NCI-H510A treated with DMSO at 0.1 percent for 48 hours (cell line): ENCODE data around the gene ATAD1.
"Not testable (repeated sequence)": the region's sequence is repeated elsewhere in the genome, so short reads cannot be mapped to it uniquely, and the experiment has no call there.

Experiments
- DNase-seq: peaks from one replicate; lab custom pipeline; 2025; lab: John Stamatoyannopoulos, UW

Gene ATAD1

GRCh38 chr10:87817609-87818504 lies at the start of gene ATAD1:
TSS of gene ATAD1 (minus strand) at chr10:87818226. CDS start at chr10:87814599, 3,627 bp downstream.
- peak; percentile 89 for DNase-seq

DNA sequence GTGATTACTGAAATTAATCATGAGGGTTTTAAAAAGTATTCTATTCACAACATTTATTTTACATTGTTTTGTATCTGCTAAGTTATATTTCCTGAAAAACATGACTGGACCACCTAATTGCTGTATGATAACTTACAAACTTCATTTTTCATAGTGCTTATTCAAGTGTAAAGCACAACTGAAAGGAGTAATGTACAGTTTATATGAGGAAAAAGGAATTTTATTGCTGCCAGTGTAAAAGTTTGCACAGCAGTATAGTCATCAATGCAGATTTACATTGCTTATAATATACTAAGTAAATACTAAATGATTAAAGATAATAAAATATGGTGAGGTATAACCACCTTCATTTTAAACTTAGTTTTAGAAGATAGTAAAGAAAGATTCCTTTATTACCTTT lies 49.4 kb upstream of the ATAD1 start:
- no peak for DNase-seq

- no peak for DNase-seq
These were observed 48.5 kb upstream of the ATAD1 start for GRCh38 chr10:87866412-87866974.

- DNase-seq = no peak
These were observed 47.3 kb upstream of the ATAD1 start for GRCh38 chr10:87865241-87865881.

- peak; percentile 49 for DNase-seq
These were observed 46.6 kb upstream of the ATAD1 start for GRCh38 chr10:87864496-87865059.

DNA sequence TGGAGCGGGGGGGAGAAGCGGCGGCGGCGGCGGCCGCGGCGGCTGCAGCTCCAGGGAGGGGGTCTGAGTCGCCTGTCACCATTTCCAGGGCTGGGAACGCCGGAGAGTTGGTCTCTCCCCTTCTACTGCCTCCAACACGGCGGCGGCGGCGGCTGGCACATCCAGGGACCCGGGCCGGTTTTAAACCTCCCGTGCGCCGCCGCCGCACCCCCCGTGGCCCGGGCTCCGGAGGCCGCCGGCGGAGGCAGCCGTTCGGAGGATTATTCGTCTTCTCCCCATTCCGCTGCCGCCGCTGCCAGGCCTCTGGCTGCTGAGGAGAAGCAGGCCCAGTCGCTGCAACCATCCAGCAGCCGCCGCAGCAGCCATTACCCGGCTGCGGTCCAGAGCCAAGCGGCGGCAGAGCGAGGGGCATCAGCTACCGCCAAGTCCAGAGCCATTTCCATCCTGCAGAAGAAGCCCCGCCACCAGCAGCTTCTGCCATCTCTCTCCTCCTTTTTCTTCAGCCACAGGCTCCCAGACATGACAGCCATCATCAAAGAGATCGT lies 46.0 kb upstream of the ATAD1 start:
- DNase-seq = peak; percentile 49

- peak; percentile 95 for DNase-seq
These were observed 45.3 kb upstream of the ATAD1 start, which contains the start of the genes KLLN and PTEN for GRCh38 chr10:87863053-87863943. TSS of gene KLLN (minus strand) at chr10:87863533. CDS start at chr10:87862487, 1,046 bp downstream. TSS of gene PTEN (plus strand) at chr10:87863625. CDS start at chr10:87864470, 845 bp downstream.

DNA sequence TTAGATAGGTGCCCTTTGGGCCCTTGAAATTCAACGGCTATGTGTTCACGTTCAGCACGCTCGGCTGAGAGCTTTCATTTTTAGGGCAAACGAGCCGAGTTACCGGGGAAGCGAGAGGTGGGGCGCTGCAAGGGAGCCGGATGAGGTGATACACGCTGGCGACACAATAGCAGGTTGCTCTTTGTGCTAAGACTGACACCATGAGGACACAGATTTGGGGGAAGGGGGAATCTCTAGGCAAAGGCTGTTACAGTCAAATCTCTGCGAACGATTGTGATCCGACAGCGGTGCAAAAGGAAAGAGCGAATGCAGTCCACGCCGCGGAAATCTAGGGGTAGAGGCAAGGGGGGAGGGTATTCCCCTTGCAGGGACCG lies 44.6 kb upstream of the ATAD1 start:
- DNase-seq = no peak

GRCh38 chr10:87861953-87862678 lies 44.1 kb upstream of the ATAD1 start:
- DNase-seq = peak; percentile 89

- no peak for DNase-seq
These were observed 43.5 kb upstream of the ATAD1 start for GRCh38 chr10:87861566-87861952.

DNA sequence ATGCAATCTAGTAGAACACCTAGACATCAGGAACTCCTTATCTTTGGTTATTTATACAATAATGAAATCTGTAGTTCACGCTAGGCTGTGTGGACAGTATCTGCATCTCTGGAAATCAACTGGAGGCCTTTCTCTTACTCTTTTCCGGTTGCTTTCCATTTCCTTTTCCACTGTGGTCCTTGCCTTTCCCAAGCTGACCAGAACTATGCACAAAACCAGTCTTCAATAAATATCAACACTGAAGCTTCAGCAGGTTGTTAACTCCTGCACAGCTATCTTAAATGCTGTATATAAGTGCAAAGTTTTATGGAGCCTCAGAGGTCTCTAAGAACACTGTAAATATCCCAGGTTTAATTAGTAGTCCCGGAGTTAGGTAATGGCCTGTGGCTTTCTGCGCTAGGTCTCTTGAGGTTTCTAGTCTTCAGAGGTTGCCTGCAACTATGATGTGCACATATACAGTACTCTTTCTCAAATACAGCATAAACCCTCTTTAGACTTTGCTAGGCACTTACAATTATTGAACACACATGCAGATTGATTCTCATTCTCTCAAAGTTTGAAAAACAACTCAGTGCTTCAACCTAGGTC lies 42.9 kb upstream of the ATAD1 start:
- no peak for DNase-seq

- DNase-seq = peak; percentile 62
These were observed 42.2 kb upstream of the ATAD1 start for GRCh38 chr10:87860156-87860795.

DNA sequence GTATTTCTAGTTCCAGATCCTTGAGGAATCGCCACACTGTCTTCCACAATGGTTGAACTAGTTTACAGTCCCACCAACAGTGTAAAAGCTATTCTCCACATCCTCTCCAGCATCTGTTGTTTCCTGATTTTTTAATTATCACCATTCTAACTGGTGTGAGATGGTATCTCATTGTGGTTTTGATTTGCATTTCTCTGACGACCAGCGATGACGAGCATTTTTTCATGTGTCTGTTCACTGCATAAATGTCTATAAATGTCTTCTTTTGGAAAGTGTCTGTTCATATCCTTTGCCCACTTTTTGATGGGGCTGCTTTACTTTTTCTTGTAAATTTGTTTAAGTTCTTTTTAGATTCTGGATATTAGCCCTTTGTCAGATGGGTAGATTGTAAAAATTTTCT lies 37.6 kb upstream of the ATAD1 start:
- not testable (repeated sequence) for DNase-seq

GRCh38 chr10:87855247-87855646 lies 37.2 kb upstream of the ATAD1 start:
- DNase-seq = not testable (repeated sequence)

DNA sequence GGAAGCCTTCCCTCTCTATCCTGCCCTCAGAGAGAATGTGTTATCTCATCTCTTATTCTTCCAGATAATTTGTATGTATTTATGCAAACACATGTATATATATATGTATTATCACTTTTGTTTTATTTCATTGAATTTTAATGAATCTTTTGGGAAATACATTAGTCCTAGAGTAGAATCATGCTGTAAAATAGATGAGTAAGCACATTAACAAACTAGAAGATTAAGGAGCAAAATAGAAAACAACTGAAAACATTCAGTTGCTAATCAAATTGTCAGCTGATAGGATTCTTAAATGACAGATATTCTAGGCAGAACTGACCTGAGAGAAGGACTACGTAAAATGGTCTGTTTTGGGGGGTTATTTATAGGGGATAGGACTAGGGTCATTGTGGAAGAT lies 34.1 kb upstream of the ATAD1 start:
- DNase-seq = no peak

GRCh38 chr10:87850742-87851205 lies 32.7 kb upstream of the ATAD1 start:
- peak; percentile 69 for DNase-seq

GRCh38 chr10:87849001-87849400 lies 31.0 kb upstream of the ATAD1 start:
- DNase-seq = no peak

DNA sequence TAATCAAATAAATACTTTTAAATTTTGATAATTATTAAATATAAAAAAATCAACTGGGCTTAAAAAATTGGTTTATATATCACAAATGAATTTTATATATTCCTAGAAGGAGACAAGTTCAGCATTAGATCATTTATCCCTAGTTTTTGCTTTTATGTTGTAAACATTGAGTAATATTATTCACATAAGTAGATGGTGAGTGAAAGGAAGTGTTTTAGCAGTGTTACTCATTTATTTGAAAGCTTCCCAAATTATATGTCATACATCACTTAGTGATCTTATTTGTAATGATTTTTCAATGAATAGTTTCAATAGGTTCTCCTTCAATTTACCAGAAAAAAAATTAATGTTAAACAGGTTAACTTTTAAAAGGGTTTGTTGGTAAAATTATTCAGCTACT lies 29.5 kb upstream of the ATAD1 start:
- no peak for DNase-seq

DNA sequence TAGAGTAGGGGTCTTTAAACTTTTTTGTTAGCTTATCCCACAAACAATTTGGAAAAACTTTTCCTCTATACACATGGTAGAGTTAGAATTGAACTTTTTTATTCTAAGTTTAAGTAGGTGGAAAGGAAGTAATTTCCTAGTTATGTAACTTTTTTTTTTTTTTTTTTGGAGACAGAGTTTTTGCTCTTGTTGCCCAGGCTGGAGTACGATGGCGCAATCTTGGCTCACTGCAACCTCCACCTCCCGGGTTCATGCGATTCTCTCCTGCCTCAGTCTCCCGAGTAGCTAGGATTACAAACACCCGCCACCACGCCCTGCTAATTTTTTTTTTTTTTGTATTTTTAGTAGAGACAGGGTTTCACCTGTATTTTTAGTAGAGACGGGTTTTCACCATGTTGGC lies 28.7 kb upstream of the ATAD1 start:
- DNase-seq = not testable (repeated sequence)
